HG03108 (cell line): ENCODE measurements around the gene ZXDC.

Source experiments
- ATAC-seq: cut with Tn5 transposase; IDR thresholded peaks from one replicate; pipeline ENCODE4 v1.9.1; 2021; ENCODE audit warnings: moderate library complexity; ENCODE audit not compliant: unreplicated experiment

The ZXDC gene

DNA sequence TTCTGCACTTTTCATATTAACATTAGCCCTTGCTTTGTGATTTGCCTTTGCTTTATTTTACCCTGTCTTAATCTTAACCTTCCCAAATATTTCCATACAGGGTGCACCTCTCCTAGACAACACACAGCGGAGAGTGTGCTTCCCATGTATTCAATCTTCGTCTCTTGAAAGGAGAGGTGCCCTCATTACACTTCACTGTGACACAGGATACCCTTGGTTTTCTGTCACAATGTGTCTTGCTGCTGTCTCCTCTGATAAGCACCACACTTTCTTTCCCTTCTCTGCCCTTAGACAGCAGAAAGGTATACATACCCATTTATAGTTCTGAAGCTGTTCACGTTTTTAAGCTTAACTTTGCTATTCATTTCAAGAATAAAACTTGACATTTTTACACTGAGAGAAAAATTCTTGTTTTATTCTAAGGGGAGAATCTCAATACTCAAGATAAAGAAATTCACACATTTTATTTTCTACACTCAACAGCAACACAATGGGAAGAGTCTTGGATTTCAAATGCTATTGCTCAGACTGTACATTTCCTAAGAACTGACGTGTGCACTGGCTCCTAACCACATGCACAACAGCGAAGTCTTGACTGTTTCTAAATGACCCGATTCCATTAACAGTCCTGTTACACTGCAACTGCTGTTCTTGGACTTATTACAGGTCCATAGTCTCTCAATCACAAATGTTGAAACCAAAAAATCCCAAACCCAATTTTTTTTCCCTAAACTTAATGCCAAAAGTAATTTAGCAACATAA lies 21.1 kb downstream of the ZXDC start:
- no peak for ATAC-seq

DNA sequence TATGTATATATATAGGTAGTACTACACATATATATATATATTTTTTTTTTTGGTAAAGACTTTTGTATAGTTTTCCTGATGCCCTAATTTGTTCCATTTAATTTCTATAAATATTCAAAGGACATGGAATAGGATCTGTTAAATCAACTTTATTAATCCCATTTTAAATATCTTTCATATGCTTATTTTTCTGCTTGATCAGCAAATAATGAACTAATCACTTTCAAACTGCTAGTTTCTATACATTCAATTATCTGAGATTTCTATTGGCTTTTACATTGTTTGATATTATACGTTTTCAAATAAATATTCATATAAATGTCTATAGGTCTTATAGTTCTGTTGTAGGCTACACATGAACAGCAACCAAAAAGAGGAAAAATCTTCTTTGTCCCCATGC lies 21.7 kb downstream of the ZXDC start:
- no peak for ATAC-seq

DNA sequence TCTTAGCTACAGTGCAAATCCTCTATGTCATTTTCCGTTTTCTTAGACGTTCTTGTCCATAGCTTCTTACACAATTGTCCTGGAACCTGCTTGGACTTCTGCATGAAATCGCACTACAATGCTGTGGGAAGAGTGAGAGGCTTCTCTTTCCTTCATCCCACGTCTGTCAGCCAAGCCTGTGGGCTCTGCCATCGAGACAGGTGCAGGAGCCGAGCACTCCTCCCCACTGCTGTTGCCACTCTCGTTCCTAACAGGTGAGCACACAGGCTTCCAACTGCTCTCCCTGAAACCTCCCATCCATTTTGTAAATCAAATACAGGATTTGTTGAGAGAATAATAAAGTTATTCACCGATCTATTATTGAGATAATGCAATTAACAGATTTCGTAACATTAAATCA lies 23.5 kb downstream of the ZXDC start:
- ATAC-seq: no peak

DNA sequence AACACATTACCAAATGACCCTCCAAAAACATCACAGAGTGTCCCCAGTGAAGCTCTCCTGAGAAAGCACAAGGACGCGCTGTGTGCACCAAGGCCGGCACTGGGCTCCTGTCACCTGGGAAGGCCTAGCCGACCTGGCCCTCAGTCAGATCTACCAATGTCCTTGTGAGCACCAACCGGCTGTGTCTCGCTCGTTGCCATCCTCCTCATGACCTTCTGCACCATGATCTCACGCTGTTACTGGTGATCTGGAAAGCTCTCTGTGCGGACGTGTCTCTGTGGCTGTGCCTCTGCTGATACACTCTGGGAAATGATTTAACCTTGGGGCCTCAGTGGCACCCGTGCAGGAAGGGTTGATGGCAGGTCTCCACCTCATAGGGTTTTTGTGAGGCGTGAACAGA lies 24.2 kb downstream of the ZXDC start:
- no peak for ATAC-seq

DNA sequence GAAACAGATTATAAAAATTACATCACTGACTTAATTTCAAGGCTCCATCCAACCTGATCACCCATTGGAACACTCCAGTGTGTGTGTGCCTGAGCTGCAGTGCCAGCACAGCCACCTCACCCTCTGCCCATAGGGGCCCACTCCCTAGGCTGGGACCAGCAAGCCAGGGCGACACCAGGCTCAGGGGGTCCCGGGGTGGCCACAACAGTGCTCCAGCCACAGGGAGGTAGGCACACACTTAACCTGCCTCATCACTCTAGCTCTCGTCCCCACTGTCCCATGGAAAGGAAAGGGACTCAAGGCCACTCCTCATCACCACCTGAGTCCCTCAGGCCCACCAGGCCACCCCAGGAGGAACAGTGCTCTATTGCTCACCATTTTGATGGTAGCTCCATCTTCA lies 24.9 kb downstream of the ZXDC start:
- ATAC-seq: no peak

DNA sequence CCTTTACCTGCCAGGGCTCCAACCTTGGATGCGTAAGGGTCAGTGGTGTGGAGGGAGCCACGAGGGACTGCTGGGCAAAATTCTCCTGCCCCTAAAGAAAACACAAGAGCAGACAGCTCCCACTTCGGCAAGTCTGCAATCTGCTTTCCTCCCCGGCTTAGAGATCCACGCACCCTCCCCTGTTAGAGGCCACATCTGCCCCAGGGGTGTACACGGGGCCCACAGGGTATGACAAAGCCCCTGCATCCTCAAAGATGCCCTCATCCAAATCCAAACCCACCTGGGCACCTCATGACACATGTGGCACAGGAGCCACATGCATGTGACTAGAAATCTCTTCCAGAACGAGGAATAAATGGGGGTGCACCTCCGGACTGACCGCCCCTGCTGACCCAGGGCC lies 25.5 kb downstream of the ZXDC start:
- no peak for ATAC-seq

DNA sequence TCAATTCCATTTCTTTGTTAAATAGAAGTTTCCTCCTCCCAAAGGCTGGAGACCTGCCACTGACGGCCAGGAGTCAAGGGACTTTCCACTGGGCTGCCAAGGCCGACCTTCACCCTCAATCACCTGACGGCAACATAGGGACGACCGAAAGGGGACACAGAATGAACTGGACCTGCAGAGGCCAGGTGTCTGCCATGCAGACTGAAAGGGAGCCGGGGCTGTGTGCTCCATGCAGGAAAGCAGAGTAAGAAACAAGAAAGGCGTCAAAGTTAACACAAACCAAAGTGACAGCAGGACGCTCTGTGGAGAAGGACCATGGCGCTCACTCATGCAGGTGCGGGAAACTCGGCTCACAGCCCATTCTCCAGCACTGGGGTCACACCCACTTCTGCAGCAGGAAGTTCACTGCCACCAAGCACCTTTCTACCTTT lies 26.1 kb downstream of the ZXDC start:
- ATAC-seq: no peak

DNA sequence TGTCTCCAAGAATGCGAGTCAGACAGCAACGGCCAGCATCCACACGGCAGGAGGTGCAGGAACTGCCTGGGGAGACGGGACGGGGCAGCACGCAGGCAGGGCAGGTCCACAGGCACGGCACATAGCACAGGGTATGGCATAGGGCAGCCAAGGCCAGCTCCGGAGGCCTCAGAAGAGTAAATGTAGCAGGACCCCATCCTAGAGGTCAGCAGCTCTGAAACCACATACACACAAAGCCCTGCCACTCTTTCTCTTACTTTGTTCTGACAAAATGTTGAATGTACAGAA lies 26.9 kb downstream of the ZXDC start:
- no peak for ATAC-seq

DNA sequence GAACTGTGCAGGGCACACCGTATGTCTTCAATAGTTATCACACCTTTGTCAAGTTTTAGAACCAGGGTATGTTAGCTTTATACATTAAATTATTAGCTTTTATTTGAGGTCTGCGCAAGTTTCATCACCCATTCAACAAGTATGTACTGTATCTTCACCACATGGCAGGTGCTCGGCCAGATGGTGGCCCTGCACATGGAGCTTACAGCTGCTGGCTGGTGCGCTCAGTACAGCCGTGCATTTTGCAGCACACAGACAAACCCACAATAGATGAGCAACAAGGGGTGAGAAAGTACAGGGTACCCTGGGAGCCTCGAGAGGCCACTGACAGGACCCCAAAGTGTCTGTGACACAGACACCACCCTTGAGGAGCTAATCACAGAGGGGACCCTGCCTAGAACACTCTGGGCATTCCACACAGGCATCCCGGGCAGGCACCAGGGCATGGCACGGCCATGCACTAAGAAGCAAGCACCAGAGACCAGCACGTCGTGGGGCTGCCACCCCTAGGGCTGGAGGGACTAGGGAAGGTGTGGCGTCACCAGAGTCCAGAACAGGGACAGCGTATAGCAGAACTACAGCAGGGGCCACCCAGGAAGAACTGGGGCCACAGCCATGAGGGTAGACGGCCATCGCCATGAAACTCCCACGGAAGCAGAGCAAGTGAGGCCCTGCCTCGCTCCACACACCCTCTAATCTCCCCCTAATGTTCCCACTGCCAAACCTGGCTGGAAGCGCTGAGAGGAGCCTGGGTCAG lies 27.4 kb downstream of the ZXDC start:
- no peak for ATAC-seq

DNA sequence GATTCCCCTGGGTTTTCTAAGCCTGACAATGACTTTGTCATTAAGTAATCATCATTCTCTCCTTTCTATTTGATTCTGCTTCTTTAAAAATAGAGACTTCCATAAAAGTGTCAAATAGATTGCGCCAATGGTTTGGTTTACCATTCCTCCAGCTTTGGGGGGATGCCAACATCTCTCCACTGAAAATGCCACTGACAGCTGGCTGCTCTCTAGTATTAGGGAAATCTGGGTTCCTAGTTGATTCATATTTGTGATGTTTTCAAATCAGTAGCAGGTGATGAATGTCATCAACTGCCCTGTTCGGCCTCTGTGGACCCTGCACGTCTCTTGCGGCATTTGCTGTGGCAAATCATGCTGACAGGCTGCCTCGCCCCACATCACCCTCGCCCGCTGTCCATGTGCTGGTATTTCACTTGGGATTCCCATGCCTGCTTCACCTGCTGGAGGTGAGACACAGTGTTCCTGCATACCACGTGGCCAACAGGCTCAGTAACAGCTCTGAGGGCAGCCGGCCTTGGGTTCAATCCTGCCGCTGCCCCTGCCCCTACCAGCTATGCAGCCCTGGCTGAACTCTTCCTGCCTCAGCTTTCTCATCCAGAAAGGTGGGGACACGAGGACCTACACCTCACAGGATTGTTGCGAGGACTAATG lies 28.1 kb downstream of the ZXDC start:
- no peak for ATAC-seq

DNA sequence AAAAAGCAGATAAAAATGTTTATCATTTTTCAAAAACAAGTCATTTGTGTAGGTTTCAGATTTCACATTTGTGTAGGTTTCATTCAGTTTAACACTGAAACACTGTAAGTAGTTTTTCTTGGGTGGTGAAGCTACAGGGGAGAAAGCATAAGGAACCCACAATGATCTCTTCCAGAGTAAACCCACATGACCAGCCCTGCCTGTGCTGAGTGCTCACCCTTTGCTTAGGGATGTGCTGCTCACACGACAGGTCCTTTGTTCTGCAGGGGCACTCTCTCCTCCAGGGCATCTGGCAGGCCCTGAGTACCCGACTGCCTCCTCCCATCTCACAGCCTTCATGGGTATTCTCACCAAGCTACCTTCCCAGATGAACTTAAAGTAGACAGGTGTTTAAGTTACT lies 28.9 kb downstream of the ZXDC start:
- ATAC-seq: no peak

DNA sequence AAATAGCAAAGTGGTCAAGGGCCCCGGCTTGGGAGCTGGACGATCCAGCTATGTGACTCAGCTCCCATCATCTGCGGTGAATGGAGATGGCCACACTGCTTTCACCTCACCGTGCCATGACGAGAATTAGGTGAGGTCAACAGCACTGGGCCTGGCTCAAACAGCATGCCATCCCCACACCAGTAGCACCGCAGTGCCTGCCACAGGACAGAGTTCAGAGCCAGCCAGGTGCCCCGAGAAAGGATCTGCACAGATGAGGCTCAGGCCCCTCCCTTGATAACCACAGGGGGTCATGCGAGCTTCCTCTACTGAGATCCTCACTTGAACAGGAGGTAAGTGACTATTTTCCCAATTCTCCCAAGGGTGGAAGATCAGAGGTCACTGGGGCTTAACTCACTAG lies 29.4 kb downstream of the ZXDC start:
- no peak for ATAC-seq

DNA sequence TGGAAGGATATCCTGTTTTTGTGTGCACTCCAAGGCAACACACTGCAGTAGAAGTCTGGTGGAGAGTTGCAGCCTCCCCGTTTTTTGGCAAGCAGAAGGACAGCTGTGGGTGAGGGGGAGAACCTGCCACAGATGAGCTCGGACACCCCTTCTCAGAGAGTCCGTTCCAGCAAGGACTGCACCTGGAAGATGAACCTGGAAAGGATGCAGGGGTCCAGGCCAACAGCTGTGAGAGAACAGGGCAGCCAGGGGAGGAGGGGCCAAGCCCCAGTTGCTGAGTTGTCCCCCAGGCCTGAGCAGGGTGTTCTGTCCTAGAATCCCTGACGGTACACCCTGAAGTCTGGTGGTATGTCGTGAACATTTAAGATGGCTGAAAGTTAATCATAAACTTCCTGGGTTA lies 30.2 kb downstream of the ZXDC start:
- no peak for ATAC-seq

DNA sequence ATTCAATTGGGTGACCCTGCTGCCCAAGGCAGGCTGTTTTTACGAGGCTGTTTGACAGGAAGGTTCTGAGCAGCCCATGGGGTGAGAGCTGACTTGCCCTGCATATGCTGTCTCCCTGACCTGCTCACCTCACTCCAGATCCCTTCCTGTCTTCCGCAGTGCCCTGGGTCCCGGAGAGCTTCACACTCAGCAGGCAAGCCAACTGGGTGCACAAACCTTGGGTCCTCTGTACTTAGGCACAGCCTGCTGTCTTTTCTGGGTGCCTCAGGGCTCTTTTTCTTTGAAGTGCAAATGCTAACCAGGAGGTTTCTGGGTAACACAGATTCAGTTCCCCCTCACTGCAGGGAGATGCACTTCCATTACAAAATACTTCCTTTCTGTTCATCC lies 32.8 kb downstream of the ZXDC start:
- no peak for ATAC-seq

DNA sequence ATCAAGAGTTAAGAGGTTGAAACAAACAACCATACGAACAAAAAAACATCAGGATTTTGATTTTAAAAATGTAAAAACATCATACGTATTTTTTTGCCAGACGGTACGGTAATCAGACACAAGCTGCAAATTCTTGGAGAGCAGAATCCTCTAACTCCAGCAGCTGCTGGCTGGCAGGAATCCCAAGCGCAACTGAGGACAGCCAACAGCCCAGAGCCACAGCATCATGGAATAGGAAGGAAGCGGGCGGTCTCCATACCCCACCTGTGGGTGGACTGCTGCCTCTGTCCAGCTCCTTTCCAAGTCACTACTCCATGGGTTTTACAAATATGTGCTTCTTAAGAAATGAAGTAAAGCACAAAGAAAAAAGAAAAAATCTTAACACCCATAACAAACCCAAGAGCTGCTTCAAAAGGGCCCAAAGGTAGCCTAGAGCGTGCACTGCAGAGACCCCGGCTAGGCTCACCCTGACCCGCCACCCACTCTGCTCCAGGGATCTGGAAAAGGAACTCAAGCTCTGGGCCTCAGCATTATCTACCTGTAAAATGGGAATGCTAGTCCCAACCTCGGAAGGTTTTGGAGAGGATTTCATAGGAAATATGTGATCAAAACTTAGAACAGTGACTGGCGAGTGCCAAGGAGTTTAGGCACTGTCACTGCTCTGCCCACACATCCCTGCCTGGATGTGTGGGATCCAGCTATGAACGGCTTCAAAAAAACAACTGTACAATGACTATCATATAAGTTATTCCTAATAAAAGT lies 33.4 kb downstream of the ZXDC start:
- ATAC-seq: no peak

DNA sequence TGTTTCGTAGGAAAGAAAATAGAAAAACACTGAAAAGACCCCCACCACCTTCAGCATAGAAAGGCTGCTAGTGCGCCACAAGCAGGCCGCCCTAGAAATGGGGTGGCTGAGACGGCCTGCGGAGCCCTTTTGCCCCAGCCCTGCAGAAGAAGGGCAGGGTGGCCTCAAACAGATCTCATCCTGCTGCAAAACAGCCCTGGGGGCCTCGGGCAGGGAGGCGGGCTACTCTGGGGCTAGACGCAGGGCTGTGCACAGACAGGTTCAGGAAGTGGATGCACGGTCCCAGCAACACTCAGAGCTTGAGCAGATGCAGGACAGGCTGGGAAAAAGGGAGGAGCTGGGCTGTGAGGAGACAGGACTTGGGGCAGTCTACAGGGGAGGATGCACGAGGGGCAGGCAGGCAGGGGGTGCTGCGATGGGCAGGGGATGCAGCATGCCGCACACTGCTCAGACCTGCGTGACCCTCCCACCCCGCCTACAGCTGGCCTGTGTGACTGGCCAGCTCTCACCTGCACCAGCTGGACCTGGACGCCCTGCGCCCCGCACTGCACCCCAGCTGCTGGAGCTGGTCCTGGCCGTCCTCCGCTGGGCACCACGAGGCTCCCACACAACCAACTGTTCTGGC lies 34.3 kb downstream of the ZXDC start:
- ATAC-seq: no peak

DNA sequence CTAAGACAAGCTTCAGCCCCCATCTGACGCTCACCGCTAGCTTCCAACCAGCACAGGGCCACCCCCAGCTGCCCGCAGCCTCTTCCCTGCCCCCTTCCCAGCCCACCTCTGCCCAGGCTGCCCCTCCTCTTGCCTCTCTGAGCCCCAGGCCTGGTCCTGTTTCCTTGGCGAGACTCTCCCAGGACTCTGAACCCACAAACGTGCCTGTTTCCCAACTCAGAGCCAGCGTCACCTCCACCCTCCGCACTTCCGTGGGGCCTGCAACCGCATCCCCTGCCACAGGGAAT lies 35.0 kb downstream of the ZXDC start:
- no peak for ATAC-seq

DNA sequence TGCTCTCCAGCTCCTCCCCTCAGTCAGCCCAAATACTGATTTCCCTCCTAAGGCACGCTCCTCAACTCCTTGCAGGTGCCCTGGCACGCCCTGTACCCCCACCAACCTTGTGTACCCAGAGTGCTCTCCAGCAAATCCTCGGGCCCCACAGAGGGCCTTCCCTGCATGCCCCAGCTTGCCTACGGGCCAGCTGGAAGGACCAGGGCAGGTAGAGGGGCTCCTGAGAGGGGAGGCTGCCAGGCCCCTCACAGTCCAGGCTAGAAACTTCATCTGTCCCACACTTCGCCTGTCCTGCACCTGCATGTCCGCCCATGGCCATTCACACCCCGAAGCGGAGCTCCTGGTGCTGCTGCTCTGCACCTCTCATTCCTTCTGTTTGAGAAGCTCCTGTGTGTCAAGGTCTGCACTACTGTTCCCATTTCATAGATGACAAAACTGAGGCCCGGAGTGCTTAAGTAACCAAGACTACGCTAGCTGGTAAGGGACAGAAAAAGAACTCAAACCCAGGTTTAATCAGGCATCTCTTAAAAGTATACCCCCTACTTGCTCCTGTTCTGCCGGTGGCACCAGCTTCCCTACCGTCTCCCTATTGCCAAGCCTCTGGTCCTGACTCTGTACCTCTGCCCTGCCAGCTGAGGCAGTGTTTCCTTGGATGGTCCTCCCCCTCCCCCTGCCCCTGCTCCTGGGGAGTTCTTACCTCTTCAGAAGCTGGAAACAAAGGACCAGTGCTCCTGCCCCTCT lies 35.6 kb downstream of the ZXDC start:
- ATAC-seq: no peak

DNA sequence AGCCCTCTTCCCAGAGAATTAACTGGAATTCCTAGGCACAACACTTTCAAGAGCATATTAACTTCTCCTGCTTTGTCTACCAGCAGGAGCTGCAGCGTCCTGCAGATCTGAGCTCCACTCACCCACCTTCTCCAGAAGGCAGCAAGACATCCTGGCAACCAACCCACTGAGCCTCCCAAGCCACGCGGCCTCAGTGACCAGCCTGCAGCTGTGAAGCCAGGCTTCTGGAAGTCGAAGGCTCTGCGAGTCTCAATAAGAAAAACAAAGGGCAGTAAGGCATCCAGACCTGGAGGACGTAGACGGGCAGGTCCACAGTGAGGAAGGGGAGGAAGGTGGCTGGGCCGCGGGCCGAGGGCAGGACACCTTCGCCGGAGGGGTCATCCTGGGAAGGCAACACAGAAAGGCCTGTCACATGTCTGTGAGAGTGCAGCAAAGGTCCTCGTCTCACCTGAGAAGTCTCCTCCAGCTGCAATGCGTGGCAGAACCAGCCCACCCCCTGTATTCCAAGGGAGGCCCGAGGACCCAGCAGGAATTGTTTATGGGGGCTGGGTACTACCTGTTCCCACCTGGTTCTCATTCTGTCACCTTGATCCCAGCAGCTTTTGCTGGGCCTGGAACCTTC lies 36.2 kb downstream of the ZXDC start:
- ATAC-seq: no peak

DNA sequence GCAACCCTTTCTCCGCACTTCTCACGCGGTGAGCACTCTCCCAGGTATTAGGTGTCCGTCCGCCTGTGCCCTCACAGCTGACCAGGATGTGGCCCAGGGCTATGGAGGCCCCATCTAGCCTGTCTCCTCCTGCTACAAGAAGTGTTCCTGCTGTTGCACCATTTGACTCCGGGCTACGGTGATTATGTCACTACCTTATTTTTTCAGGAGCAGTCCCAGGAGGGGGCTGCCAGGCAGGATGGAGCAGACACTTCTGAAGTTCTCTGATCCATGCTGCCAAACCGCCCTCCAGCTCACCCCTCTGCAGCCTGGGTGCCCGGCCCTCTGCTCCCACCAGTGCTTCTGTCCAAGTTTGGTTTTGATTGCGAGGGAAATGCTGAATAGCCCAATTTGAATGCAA lies 36.9 kb downstream of the ZXDC start:
- ATAC-seq: no peak
